ENCODE results near the gene AGAP1.

AGAP1 gene

DNA sequence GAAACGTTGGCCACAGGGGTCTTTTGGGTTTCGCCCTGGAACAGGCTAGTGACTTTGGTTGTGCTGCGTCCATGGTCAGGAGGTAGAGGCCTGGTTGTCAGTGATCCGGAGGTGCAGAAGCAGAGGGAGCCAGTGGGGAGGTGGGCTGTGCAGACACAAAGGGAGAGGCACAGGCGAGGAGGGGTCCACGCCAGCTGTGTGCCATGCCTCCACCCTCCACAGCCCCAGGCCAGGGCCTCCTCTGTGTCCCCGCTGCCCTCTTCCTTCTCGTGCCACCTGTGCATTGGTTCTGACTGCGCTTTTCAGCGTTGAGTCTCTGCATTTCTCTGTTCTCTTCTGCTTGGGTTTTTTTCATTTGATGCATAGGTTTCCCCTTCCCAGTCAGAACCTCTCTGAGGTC lies 553.3 kb downstream of the AGAP1 start:
- no peak for DNase-seq (ENCODE audit: low read depth)
- TF ChIP-seq, protein P1, sequence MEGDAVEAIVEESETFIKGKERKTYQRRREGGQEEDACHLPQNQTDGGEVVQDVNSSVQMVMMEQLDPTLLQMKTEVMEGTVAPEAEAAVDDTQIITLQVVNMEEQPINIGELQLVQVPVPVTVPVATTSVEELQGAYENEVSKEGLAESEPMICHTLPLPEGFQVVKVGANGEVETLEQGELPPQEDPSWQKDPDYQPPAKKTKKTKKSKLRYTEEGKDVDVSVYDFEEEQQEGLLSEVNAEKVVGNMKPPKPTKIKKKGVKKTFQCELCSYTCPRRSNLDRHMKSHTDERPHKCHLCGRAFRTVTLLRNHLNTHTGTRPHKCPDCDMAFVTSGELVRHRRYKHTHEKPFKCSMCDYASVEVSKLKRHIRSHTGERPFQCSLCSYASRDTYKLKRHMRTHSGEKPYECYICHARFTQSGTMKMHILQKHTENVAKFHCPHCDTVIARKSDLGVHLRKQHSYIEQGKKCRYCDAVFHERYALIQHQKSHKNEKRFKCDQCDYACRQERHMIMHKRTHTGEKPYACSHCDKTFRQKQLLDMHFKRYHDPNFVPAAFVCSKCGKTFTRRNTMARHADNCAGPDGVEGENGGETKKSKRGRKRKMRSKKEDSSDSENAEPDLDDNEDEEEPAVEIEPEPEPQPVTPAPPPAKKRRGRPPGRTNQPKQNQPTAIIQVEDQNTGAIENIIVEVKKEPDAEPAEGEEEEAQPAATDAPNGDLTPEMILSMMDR (conservative IDR thresholded peaks at IDR 0.05; ENCODE audit: low read depth, low read length) = no peak
- H3K4me3 ChIP-seq (ENCODE audit: low read depth, low read length) = no peak overlapping the region

DNA sequence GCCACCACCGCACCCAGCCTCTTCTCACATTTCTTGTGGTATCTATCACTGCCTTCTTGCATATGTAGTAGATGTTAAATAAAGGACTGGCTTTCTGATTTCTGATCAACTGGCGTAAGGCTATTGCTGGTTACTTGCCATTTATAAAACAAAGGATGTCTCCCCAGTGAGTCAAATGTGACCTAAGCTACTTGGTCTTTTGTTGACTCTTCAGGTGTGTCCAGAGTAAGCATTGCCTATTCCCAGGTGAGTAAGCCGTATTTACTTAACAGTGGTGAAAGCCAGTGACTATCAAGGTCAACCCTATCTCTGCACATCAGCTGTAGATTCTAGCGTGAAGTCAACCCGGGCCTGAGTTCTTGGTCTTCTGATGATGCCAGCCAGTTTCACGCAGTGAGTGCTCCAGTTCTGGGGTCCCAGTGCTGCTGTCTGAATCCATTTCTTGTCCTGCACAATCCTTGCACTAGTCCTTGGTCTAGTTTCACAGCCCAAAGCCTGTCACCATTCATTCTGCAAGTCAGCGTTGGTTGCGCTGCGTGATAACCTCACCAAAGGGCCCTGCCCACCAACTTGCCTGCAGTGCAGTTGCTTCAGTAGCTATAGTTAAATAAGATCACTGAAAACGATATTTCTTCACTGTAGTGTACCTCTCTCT lies 554.2 kb downstream of the AGAP1 start:
- no peak overlapping the region for H3K4me3 ChIP-seq (ENCODE audit: low read depth, low read length)
- TF ChIP-seq, protein P1 (conservative IDR thresholded peaks at IDR 0.05; ENCODE audit: low read depth, low read length) = no peak
- DNase-seq (ENCODE audit: low read depth) = no peak

DNA sequence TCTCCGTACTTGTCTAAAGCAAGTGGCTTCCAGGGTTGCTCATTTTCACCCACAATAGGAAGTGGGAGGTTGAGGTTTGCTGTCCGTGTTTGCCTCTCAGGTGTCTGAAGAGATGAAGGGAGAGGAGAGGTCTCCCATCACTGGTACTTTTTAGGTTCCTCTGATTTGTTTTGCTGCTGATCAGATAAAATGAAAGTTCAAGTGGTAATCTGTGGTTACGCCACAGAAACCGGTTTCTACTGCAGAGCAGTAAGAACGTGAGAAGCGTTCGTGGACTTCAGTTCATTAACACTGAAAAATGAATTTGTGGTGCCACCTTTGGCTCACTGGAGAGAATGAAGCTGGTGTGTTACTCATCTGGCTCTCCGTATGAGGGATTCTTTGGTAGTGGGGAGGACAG lies 556.1 kb downstream of the AGAP1 start:
- TF ChIP-seq, protein P1 (conservative IDR thresholded peaks at IDR 0.05; ENCODE audit: low read depth, low read length) = no peak
- H3K4me3 ChIP-seq (ENCODE audit: low read depth, low read length) = no peak overlapping the region
- DNase-seq (ENCODE audit: low read depth) = peak; percentile 9

DNA sequence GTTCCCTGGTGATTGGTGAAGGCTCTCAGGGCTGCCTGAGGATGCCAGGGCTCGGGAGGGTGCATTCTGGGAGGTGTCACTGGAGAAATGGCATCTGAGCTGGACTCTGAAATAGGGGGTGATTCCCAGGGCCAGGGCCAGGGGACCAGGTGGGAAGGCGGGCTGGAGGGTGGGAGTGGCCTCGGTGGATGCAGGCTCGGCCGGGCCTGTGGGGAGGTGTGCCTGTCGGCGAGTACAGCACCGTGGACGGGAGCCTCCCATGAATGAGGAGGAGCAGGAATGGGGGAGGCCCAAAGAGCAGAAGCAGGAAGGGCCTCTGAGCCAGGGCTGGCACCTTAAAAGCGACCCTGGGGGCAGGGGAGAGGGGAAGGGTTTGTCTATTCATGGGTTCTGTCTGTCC lies 557.5 kb downstream of the AGAP1 start:
- no peak for DNase-seq (ENCODE audit: low read depth)
- no peak overlapping the region for H3K4me3 ChIP-seq (ENCODE audit: low read depth, low read length)
- TF ChIP-seq, protein P1 (conservative IDR thresholded peaks at IDR 0.05; ENCODE audit: low read depth, low read length) = no peak

DNA sequence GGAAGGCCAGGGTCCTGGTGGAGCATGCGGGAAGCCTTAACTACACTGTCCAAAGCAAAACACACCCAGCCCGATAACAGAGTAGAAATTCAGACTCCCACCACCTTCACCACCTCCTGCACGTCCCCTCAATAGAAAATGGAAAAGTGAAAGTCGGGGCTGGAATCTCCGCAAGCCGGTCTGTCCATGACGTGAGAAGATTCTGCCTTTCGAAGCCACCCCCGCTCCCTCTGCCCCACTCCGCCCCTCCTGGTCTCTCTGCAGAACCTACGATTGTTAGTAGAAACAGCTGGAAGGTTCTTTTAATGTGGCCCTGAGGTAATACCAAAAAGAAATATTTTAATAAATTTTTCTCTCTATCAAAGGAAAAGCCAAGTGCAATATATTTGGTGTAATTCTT lies 558.0 kb downstream of the AGAP1 start:
- H3K4me3 ChIP-seq (ENCODE audit: low read depth, low read length) = no peak overlapping the region
- TF ChIP-seq, protein P1 (conservative IDR thresholded peaks at IDR 0.05; ENCODE audit: low read depth, low read length) = no peak
- DNase-seq (ENCODE audit: low read depth) = no peak

DNA sequence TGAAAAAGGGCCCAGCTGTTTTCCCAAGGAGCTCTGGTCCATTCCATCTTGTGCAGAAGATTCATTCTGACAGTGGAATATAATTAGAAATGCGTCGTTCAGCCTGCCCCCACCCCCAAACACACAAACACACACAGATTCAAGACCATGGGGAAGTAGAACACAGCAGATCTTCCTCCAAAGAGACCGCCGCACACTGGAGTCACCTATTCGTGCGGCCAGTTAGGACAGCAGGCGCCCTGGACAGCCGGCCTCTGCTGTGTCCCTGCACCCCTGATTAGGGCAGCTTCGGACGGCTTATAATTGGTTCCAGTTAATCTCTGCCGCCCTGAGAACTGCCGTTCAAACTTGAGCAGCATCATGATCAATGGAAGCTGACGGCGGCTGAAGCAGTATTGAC lies 558.4 kb downstream of the AGAP1 start:
- TF ChIP-seq, protein P1 (conservative IDR thresholded peaks at IDR 0.05; ENCODE audit: low read depth, low read length) = no peak
- no peak overlapping the region for H3K4me3 ChIP-seq (ENCODE audit: low read depth, low read length)
- no peak for DNase-seq (ENCODE audit: low read depth)
